Ramos (cell line): Measurements from ENCODE around the gene AGR2.
"Not testable (repeated sequence)": the region's sequence is repeated elsewhere in the genome, so short reads cannot be mapped to it uniquely, and the experiment has no call there.

Experiments used
- in situ Hi-C: fragments of 300-500 bp; cut with MboI; formaldehyde crosslinking; loops from one replicate; pipeline ENCODE4 v1.14.3; 2022; ENCODE audit warnings: low sequenced_read_pairs; ENCODE audit not compliant: unreplicated experiment

Gene AGR2

GRCh38 chr7:16778476-16778875 is 26.3 kb downstream of the AGR2 start:
- in situ Hi-C loops: no loop called here

GRCh38 chr7:16776053-16776452 is 28.7 kb downstream of the AGR2 start:
- in situ Hi-C loops: no loop called here

GRCh38 chr7:16774986-16775385 is 29.8 kb downstream of the AGR2 start:
- in situ Hi-C loops: no loop called here

GRCh38 chr7:16774294-16774693 is 30.5 kb downstream of the AGR2 start:
- in situ Hi-C loops: no loop called here

GRCh38 chr7:16773884-16774283 is 30.9 kb downstream of the AGR2 start:
- in situ Hi-C loops: no loop called here

GRCh38 chr7:16773326-16773725 is 31.5 kb downstream of the AGR2 start:
- in situ Hi-C loops: no loop called here

GRCh38 chr7:16770657-16771329 is 34.0 kb downstream of the AGR2 start:
- in situ Hi-C loops: no loop called here

- in situ Hi-C loops: not testable (repeated sequence)
These were observed 34.8 kb downstream of the AGR2 start for GRCh38 chr7:16769994-16770393.

GRCh38 chr7:16765436-16765859 is 39.4 kb downstream of the AGR2 start:
- in situ Hi-C loops: no loop called here

- in situ Hi-C loops: no loop called here
These were observed 39.9 kb downstream of the AGR2 start for GRCh38 chr7:16764942-16765341.

GRCh38 chr7:16762177-16762576 is 42.6 kb downstream of the AGR2 start:
- in situ Hi-C loops: no loop called here

GRCh38 chr7:16759840-16760239 is 45.0 kb downstream of the AGR2 start:
- in situ Hi-C loops: no loop called here

- in situ Hi-C loops: no loop called here
These were observed 45.9 kb downstream of the AGR2 start for GRCh38 chr7:16758631-16759611.

GRCh38 chr7:16758036-16758435 is 46.8 kb downstream of the AGR2 start:
- in situ Hi-C loops: no loop called here

GRCh38 chr7:16755397-16755796 is 49.4 kb downstream of the AGR2 start:
- in situ Hi-C loops: no loop called here

GRCh38 chr7:16754856-16755317 is 49.9 kb downstream of the AGR2 start:
- in situ Hi-C loops: no loop called here

- in situ Hi-C loops: no loop called here
These were observed 50.6 kb downstream of the AGR2 start for GRCh38 chr7:16753932-16754855.

GRCh38 chr7:16753102-16753931 is 51.5 kb downstream of the AGR2 start, which contains the start of gene TSPAN13:
TSS of gene TSPAN13 (plus strand) at chr7:16753755. CDS start at chr7:16753968, 213 bp downstream.
- in situ Hi-C loops: no loop called here

- in situ Hi-C loops: no loop called here
These were observed 57.7 kb downstream of the AGR2 start for GRCh38 chr7:16747102-16747501.
